ENCODE measurements around the gene PTPRT.

The PTPRT gene

DNA sequence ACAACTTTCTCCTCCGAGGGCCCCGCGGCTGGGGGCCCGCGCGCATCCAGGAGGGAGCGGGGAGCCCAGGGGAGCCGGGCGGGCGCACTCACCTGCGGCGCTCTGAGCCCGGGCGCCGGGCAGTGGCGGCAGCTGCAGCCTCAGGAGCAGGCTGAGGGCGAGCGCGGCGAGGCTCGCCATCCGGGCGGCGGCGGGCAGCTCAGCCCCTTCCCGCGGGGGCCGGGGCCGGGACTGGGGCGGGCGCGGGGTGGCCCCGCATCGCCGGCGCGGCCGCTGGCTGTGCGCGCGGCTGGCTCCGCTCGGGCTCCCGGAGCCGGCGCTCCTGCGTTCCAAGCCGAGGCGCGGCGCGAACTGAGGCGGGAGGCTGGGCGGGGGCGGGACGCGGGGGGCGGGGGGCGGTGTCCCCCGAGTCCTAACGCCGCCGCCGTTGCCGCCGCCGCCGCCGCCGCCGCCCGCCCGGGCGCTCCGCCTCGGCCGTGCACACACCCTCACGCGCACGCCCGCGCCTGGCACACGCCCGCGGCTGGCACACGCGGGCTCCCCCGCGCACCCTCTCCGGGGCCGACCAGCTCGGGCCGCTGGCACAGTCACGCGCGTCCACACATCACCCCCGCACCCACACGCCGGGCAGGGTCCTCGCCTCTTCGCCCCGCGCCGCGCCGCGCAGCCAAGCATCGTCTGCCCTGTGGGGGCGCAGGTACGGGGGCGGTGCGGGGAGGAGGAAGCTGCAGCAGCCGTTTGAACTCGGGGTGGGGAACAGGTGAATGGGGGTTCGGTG lies at the start of gene PTPRT:
PTPRT (minus strand) TSS at position 353 of the 778 bp plus-strand sequence; CDS start at position 180, 173 bp downstream.
- DNase-seq, result no peak

DNA sequence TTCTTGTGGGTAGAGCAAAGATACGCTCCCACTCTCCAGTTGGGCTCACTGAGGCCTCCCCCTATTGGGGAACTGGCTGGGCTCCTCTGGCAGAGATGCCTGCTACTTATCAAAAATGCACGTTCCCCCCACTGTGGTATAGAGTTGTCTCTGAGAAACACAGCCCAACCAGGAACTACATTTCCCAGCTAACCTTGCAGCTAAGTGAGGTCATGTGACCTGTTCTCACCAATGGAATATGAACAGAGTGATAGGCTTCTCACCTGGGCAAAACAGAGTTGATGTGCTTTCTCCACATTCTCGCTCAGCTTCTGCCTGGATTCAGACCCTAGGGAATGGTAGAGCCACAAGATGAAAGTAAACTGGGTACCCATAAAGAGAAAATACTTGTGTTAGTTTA lies 49.1 kb upstream of the PTPRT start:
- DNase-seq, result no peak

DNA sequence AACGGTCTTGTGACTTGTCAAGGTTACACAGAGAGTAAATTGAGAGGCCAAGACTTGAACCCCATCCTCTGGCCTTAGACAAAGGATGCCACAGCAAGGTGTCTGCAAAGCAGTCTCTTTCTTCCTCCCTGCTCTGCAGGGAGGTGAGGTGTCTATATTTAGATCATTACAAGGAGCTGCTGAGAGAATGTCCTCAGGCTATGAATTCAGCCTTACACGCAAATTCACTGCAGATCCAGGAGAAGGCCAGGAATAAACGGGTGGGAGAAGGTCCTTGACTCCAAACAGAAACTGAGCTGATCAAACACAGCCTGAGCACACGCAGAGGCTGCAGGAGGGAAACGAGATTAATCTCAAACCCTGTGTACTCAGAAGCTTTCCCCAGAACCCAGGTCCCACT lies 48.6 kb upstream of the PTPRT start:
- no peak for DNase-seq

DNA sequence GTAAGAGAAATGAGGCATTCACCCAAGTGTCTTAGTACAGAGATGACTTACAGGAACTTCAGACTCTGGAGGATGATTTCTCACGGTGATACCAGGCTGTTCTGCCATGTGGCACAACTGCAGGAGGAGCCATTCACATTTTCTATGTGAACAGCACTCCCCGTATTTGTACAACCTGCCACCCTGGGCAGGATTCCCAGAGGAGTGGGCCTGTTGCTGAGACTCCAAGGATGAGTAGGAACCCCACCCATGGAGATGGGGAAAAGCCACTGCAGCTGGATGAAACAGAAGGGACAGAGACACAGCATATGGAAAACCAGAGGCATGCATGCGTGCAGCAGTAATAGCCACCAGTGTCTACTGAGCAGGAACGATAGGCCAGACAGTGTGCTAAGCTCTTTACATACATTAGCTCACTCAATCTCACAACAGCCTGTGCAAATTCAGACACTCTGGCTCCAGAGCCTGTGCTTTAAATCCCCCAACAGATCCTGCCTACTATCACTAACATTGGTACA lies 48.0 kb upstream of the PTPRT start:
- no peak for DNase-seq

DNA sequence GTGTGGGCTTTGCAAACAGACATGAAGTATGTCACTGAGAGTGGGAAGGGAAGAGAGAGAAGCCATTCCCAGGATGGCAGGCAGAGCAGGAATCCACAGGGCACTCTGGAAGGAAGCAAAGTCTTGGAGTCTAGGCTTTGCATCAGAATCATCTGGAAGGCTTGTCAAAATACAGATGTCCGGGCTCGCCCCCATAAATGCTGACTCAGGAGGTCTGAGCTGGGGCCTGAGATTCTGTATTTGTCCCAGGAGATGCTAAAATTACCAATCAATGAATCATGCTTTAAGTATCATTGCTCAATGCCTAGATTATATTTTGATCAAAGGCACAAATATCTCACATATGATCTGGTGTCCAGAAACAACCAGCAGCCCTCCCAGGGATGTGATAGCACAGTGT lies 46.3 kb upstream of the PTPRT start:
- DNase-seq, result no peak

DNA sequence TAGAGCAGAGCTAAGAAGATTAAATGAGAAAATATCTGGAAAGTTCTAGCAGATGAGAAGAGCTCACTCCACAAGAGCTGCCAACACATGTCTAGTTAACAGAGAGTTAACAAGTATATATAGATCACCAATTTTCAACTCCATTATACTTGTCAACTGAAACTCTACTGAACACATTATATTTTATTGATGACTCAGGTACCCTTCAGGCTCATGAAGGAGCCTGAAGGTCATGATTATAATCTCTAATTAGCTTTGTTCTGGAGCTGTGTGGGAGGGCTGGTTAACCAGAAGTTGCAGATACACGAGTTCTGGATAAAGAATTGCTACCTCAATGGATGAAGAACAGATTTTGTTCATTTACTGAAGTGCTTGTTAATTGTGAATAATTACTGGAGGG lies 42.1 kb upstream of the PTPRT start:
- DNase-seq, result no peak

DNA sequence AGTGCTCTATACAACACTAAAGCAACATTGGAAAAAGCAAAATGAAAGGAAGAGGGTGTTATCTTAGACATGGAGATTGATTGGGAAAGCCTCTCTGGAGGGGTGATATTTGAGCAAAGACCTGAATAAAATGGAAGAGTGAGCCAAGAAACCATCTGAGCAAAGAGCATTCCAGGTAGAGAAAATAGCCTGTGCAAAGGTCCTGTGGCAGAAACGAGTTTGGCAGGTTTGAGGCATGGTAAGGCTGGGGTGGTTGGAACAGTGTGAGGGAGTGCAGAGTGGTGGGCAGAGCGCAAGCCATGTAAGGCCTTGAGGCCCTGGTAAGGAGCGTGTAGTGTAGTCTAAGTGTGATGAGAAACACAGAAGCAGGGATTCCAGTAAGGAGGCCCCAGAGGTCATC lies 40.0 kb upstream of the PTPRT start:
- DNase-seq, result no peak

DNA sequence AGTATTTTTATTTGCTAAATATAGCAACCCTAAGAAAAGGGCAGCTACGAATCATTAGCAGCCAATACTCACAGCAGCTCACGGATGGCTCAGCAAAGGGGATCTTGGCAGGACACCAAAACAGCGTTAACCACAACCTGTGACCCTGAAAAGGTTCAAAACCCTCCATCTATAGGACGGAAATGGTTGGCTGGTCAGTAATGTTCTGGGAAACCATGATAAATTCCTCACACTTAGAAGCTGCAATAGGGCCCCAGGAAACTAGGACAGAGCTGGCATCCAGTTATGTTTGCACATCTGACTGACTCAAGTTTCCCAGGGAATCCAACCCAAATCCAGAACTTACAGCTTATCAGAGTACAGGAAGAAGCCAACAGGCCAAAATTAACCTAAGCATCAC lies 30.9 kb upstream of the PTPRT start:
- no peak for DNase-seq

DNA sequence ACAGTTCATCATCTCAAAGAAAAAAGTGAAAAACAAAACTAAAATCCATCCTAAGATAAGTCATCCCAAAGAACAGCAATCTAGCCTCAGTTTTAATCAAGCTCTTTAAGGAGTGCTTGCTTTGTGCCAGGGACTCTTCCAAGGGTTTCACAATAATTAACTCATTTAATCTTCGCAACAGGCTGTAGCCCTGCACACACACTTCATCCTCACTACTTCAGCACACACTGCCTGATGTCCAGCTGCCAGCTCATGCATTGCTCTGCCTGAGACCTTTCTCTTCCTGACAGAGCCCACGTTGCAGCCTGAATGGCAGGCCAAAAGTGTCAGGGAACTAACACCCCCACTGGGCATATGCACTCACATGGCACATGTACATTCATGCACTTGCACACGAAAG lies 21.2 kb upstream of the PTPRT start:
- no peak for DNase-seq

DNA sequence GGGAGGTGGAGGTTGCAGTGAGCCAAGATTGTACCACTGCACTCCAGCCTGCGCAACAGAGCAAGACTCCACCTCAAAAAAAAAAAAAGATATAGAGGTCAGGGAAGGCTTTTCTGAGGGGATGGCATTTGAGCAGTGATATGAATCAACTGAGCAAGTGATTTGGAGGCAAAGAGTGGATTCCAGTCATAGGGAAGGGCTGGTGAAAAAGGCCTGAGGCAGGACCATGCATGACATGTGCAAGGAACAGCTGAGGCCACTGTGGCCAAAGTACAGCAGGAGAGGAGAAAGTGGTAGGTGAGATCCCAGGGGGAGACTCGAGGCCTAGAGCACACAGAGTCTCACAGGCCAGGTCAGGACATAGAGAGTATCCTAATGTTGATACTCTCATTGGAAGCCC lies 20.1 kb upstream of the PTPRT start:
- no peak for DNase-seq

DNA sequence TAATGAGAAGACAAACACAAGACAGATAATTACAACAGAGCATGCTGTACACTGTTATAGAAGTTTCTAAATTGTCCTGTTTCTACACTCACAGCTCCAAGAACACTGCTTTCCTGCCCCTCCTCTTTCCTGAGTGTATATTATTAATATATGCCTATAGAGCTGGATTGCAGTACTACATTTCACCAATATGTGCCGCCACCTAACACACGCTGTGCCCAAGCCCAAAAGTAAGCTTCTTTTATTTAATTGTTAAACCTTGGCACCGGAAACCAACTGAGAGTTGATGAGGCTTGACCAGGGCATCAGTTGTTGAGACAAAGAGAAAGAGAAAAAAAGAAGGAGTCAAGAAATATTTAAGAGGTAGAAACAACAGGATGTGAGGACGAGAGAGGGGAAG lies 16.0 kb upstream of the PTPRT start:
- DNase-seq, result no peak

DNA sequence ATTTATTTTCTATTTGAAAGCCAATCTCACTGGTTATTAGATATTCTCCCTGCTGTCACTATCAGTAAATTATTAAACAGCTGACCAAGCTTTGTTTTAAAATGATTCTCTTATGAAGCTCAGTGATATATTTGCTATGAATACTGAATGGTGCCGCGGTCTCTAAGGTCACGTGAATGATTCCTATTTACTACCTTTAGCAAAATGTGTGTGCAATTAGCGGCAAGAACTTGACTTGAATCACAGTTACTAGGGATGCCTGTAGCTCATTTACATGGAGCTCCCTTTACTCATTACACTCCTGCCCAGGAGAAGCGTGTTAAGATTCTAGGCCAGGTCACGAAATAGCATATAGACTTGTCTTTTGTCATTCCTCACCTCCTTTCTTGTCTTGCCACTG lies 12.4 kb upstream of the PTPRT start:
- no peak for DNase-seq

DNA sequence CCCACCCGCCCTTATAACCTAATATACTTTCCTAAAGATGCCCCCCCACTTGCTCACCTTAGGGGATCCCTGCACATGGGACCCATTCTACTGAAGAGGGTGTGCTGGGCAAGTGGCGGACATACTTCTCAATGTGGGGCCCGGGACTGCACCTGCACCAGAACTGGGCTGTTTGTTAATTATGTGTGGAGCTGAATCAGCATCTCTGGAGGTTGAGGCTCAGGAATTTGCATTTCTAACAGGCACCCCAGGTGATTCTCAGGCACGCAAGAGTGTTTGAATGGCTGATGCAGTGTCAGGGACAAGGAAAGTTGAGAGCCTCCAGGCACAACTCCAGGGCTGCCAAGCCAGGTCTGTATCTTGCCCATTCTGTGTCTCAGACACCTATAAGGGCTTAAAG lies 8.9 kb upstream of the PTPRT start:
- no peak for DNase-seq

DNA sequence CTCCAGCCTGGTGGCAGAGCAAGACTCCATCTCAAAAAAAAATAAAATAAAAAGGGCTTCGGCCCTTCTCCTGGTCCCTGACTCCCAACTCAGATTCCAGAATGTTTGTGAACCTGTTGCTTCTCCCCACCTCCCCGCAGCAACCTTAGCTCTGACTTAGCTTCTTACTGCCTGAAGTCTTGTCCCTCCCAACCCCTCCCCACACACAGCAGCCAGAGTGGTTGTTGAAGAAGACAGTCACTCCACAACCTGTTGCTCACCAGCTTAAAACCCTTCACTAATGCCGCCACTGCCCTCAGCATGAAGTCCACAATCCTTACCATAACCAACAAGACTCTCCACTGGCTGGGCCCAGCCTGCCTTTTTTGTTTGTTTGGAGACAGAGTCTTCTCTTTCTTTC lies 6.5 kb upstream of the PTPRT start:
- DNase-seq, result no peak

DNA sequence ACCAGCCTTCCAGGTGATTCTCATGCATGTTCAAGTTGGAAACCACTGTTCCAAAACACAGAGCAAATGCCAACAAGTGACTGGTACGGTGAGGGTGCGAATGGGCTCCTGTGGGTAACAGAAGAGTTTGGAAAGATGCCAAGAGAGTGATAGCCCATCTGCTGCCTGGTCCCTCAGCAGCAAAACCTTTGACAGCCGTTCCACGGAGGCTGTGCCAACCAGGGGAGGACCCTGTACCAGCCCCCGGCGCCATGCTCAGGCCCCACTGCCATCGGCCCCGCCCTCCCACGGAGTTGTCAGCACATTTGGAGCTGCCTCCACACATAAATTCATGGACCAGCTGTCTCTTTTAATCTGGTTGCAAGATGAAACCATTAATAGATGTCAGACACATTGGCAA lies 4.4 kb upstream of the PTPRT start:
- no peak for DNase-seq

DNA sequence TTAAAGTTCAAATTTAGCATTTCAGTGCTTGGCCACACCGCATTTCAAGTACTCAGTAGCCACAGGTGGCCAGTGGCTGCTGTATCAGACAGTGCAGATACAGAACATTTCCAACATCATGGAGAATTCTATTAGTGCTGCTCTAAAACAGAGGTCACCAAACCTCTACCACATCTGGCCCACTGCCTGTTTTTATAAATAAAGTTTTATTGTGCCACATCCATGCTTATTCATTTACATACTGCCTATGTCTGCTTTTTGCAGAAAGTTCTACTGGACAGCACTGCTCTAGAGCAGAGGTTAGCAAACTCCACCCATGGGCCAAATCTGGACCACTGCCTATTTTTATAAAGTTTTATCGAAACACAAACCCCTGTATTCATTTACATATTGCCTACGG lies 3.7 kb upstream of the PTPRT start:
- no peak for DNase-seq

DNA sequence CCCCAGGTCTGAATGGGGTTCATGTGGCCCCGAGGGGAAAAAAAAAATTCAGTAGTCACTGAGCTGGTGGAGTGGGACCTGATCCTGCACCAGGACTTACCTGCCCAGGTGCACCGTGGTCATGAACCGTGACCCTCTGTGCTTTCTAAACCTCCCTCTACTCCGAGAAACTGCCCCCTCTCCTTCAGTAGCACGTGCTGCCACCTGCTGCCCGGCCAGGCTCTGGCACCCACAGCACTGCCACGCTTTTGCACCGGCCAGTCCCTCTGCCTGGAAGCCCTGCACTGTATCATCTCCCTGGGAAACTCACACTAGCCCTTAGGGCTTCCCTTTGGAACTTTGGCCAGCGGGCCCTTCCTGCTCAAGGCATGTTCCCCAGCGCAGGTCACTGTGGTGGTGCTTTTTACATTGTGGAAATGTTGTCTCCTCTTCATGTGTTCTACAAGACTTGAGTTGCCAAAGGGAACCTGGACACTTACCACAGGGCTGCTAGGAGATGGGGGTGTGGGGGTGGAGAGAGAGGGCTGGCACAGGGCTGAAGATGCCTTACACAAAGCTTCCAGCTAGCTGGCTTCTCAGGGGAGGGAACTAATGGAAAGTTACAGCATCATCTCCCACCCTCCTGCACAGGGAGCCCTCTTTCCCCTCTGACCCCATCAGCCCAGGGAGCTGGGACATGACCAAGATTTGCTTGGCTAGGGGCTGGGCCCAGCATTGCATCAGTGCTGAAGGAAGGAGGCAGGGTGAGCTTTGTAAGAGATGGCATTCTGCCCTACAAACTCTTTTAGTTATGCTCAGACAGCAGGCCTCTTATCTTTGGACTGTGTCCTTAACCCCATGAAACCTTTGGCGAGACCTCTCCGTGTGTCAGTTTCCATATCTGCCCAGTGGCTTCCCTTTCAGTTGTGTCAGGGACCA lies 2.5 kb upstream of the PTPRT start:
- no peak for DNase-seq

DNA sequence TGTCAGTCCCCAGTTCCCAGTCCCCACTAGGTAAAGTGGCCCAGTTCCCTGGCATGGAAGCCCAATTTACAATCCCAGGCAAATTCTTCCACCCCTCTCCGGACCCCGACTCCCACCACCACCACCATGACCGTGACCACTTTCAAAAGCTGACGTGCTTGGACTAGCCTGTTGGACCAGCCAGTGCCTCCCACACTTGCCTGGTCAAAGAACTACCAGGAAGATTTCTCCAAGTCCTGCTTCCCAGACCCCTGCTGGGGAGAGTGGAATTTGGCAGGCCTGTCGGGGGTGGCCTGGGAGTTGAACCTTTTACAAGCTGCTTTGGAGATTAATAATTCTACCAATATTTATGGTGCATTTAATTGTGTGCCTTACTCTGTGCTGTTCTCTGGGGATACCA lies 1.4 kb upstream of the PTPRT start:
- no peak for DNase-seq

DNA sequence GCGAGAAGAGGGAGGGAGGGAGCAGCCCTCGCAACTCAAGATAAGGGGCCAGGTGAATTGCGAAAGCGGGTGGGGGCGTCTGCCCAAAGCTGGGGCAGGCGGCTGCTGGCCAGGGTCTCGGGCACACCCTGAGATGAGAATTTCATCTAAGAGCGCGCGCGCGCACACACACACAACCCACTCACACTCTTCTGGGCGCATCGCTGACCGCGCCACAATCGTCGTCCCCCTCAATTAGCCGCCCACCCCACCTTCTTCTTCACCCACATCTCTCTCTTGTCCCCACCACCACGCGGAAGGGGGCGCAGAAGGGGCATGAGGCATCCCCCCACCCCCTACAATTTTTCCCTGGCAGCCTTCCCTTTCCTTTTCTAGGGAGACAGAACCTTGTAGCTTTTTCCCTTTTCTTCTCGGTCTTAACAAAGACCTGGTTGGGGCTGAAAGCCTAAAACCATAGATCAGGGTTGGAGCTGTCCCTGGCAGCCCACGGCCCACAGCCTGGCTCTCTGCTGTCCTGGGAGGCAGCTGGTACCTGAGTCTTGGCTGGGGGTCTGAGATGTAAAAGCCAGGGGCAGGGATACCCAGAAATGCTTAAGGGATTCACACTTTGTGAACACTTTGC lies 737 bp upstream of the PTPRT start:
- DNase-seq, result no peak

DNA sequence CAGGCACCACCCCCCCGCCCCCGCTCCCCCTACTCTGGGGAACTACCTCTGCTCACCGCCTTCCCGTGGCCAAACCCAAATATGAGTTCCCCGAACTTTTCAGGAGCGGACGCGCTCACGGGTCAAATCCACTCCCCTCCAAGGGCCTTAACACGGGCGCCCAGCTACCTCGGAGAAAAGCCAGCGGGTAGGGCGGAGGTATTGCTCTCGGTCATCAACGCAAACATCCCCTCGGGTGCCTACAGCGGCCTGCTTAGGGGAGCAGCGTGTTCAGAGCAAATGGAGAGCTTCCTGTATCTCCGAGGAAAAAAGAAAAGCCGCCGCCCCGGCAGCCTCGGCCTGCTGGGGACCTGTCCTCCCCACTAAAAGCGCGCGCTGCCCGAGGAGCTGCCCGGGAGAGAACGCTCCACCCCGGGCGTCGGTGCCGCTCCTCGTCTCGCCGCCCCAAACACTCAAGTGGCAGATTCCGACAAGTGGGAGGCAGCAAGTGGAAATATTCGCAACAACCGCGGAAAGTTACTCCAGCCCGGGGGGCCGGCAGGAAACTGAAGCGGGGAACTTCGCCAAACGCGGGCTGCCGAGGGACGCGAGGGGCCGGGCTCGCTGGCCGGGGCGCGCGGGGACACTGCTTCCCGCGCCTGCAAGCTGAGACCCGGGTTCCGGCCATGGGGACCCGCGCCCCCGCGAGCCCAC lies 699 bp downstream of the PTPRT start:
- DNase-seq, result no peak

DNA sequence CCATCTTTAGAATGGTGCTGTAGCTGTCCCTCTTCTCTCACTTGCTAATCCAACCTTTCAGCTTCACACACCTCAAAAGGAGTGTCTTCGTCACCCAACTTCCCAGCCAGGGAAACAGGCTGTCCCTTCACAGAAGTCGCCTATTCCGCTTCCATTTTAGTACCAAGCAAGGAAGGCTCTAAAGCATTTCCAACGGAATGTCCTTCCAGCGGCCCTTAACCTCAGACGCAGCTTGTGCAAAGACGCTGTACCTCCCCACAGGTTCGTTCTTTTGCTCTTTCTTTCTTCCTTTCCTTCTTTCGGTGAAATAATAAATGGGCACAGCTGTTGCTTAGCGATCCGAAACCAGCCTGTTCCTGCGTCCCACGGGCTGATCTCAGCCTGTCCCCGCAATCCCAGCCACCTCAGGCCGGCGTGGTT lies 1.5 kb downstream of the PTPRT start:
- DNase-seq, result no peak

DNA sequence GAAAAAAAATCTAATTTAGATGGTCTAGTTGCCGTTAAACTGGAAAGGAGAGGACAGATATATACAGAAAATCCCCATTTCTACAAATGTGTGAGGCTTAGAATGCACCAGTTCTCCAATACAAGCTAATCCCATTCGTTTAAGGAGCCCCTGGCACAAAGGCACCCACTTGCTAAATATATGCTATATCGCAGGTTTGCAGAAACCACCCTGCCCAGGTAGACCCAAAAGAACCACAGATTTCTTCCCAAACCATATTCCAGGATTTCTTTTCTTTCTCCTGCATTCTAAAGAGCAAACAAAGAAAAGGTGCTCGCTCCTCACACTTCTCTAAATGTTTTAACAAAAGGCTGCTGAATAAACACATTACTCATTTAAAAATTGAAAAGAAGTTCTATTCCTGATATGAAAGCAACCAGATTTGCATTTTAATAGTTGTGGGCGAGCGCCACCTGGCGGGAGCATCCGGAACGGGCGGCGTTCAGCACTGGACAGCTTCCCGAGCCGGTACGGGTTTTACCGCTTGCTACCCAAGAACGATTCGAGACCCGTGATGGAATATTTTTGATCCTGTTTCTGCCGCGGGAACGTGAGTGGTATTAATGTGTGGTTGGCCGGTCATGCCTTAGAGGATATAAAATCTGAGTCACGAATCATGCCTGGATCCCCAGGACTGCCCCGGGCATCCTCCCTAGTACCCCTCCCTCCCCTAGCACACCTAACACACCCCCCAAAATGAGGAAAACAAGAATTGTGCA lies 2.1 kb downstream of the PTPRT start:
- peak; percentile 20 to 39 for DNase-seq

Measured in CD4-positive, alpha-beta T cell treated with Interferon alpha-2 for 1 hour (primary cell).